HepG2 (cell line): ENCODE data around the gene C1orf115. TPM values are rescaled to one million over a fixed set of nuclear protein-coding genes. Genes with fewer than 3 reads are reported as not detected.

ENCODE experiments used
- ATAC-seq: fragments of 200-7000 bp; cut with Tn5 transposase; 3 replicates; pipeline ENCODE4 v1.9.1; 2020; ENCODE audit warnings: mild to moderate bottlenecking, moderate library complexity
- BruUV-seq: library from RNA; stranded (reverse); fragments of 400-500 nt; replicated peaks from 2 replicates; lab custom pipeline; 2021; lab: Mats Ljungman, UMichigan
- CTCF ChIA-PET: fragments of 300-600 bp; formaldehyde crosslinking; extraction: SDS; loops from one replicate; lab custom pipeline; 2021; ENCODE audit warnings: low total read pairs, inconsistent platforms, low intra/inter-chr PET ratio; lab: Yijun Ruan, JAX
- POLR2A ChIA-PET: fragments of 350-600 bp; sonication (Branson Sonifier 250); formaldehyde crosslinking; loops from one replicate; lab custom pipeline; 2020; ENCODE audit warnings: antibody characterized with exemption, inconsistent platforms; lab: Yijun Ruan, JAX
- DNase-seq: peaks from one replicate; pipeline ENCODE4 v3.0.0-alpha.2; 2015; ENCODE audit warnings: low spot score
- FAIRE-seq: peaks from 3 replicates; lab custom pipeline; 2011; peaks lifted over from hg19 to GRCh38; lab: Jason Lieb, UNC
- H2AFZ ChIP-seq: one replicate; pipeline ENCODE4 v1.6.1; 2011; ENCODE audit warnings: low read length, inconsistent platforms
- H3K27ac ChIP-seq: fragments of 300-600 bp; 3 replicates; pipeline ENCODE4 v1.8.0; 2011; ENCODE audit warnings: mixed run types, mild to moderate bottlenecking, mixed read lengths, low read length, inconsistent platforms; ENCODE audit not compliant: insufficient read depth; ENCODE audit errors: extremely low read length
- H3K27me3 ChIP-seq, 2 experiments: fragments of 200-600 bp in 1 of 2; 2 replicates in 1 of 2; 3 replicates in 1 of 2; pipeline versions ENCODE4 v1.6.0 to v1.8.0; 2011; ENCODE audit warnings: low read length in 2 of 2, mild to moderate bottlenecking in 2 of 2, moderate library complexity in 2 of 2, inconsistent platforms in 1 of 2; ENCODE audit not compliant: insufficient read depth in 2 of 2, control insufficient read depth in 1 of 2
- H3K36me3 ChIP-seq, 2 experiments: fragments of 200-600 bp in 1 of 2; replicated peaks in 1 of 2; 2 replicates in 1 of 2; 3 replicates in 1 of 2; pipeline versions ENCODE4 v1.5.1 to v1.8.0; 2011; ENCODE audit warnings: low read length in 2 of 2, inconsistent platforms in 1 of 2; ENCODE audit not compliant: insufficient read depth in 2 of 2, control insufficient read depth in 1 of 2
- H3K4me1 ChIP-seq: 2 replicates; pipeline ENCODE4 v1.5.1; 2012; ENCODE audit warnings: low read length, inconsistent platforms; ENCODE audit not compliant: insufficient read depth
- H3K4me2 ChIP-seq: 2 replicates; pipeline ENCODE4 v1.6.0; 2011; ENCODE audit warnings: low read depth, low read length, inconsistent platforms
- H3K4me3 ChIP-seq, 3 experiments: fragments of 200-600 bp in 1 of 3; sonication (generic), shearing (Covaris generic) in 1 of 3; replicated peaks in 1 of 3; 2 replicates each; pipeline ENCODE4 v1.5.1; 2011 to 2016; ENCODE audit warnings: low read length in 3 of 3, inconsistent platforms in 2 of 3, low read depth in 2 of 3, mild to moderate bottlenecking in 2 of 3, control low read depth in 1 of 3, mixed read lengths in 1 of 3; ENCODE audit not compliant: insufficient read depth in 1 of 3
- H3K79me2 ChIP-seq: one replicate; pipeline ENCODE4 v1.6.1; 2011; ENCODE audit warnings: low read length, inconsistent platforms; ENCODE audit not compliant: insufficient read depth
- H3K9ac ChIP-seq: 2 replicates; pipeline ENCODE4 v1.6.0; 2011; ENCODE audit warnings: mild to moderate bottlenecking, low read depth, low read length, inconsistent platforms; ENCODE audit not compliant: insufficient read depth
- H3K9me3 ChIP-seq: 2 replicates; pipeline ENCODE4 v1.5.1; 2012; ENCODE audit warnings: mild to moderate bottlenecking, low read length
- H4K20me1 ChIP-seq: 2 replicates; pipeline ENCODE4 v1.6.0; 2011; ENCODE audit warnings: inconsistent platforms, mild to moderate bottlenecking, low read length, moderate library complexity; ENCODE audit not compliant: insufficient read depth
- ATF7 ChIP-seq, 2 experiments: fragments of 450-650 bp in 1 of 2; sonication (generic) in 1 of 2; formaldehyde crosslinking in 1 of 2; IDR thresholded peaks; 2 replicates each; pipeline versions ENCODE4 v1.4.0 to v1.6.1; 2016 to 2020; ENCODE audit warnings: antibody characterized with exemption in 1 of 2, mild to moderate bottlenecking in 1 of 2, missing genetic modification reagents in 1 of 2
- CREB1 ChIP-seq, 2 experiments: fragments of 450-650 bp in 1 of 2; IDR thresholded peaks; 2 replicates each; pipeline ENCODE4 v1.6.1; 2016 to 2017; ENCODE audit warnings: control low read depth in 1 of 2, mild to moderate bottlenecking in 1 of 2, missing compliant biosample characterization in 1 of 2, missing genetic modification characterization in 1 of 2
- HOXA7 ChIP-seq: sonication (generic); formaldehyde crosslinking; IDR thresholded peaks from 2 replicates; pipeline ENCODE4 v1.8.1; 2022; ENCODE audit warnings: mild to moderate bottlenecking, missing genetic modification reagents, moderate library complexity
- KLF12 ChIP-seq: sonication (generic); formaldehyde crosslinking; IDR thresholded peaks from 2 replicates; pipeline ENCODE4 v1.4.0; 2020; ENCODE audit warnings: missing genetic modification reagents, borderline replicate concordance
- ZNF607 ChIP-seq: sonication (generic); formaldehyde crosslinking; IDR thresholded peaks from 2 replicates; pipeline ENCODE4 v1.5.1; 2020; ENCODE audit warnings: missing genetic modification reagents, mild to moderate bottlenecking, borderline replicate concordance
- ZNF776 ChIP-seq: sonication (generic); formaldehyde crosslinking; IDR thresholded peaks from 2 replicates; pipeline ENCODE4 v1.4.0; 2020; ENCODE audit warnings: mild to moderate bottlenecking, missing genetic modification reagents
- WGBS: methylation state at CpG from one replicate; pipeline ENCODE4 v1.1.6; 2017; ENCODE audit warnings: low lambda C conversion rate; 5-methylcytosine and 5-hydroxymethylcytosine counted together
- in situ Hi-C: cut with HindIII; loops from 2 replicates; pipeline ENCODE4 v1.10.0; 2017; ENCODE audit warnings: low pct_unique_long_range_greater_than_20kb; ENCODE audit not compliant: extremely low pct_ligation_motif_present
- intact Hi-C: fragments of 100-400 bp; cut with micrococcal nuclease; formaldehyde crosslinking; loops from one replicate; pipeline ENCODE4 v1.10.0; 2022; ENCODE audit not compliant: unreplicated experiment
- polyA plus RNA-seq, 8 experiments: library from polyadenylated mRNA; depleted of rRNA in 3 of 8; stranded (reverse) in 7 of 8; unstranded in 1 of 8; fragments of >200 nt; fragmentation: Illumina TruSeq in 4 of 8; extraction: Trizol in 4 of 8; gene quantifications; 2 replicates each; pipeline versions ENCODE4 v1.2.1 to v1.2.3, GENCODE V29; 2011 to 2016; ENCODE audit warnings: low read depth in 4 of 8, missing spikeins in 1 of 8, mixed read lengths in 1 of 8; ENCODE audit not compliant: insufficient read depth in 1 of 8
- total RNA-seq, 5 experiments: library from RNA; depleted of rRNA; stranded (reverse); fragments of >200 nt; fragmentation: Illumina TruSeq; extraction: Trizol; gene quantifications; 2 replicates each; pipeline ENCODE4 v1.2.3, GENCODE V29; 2016; ENCODE audit warnings: low read depth in 1 of 5
- TF ChIP-seq, protein P1 (sequence below): sonication (generic); formaldehyde crosslinking; conservative IDR thresholded peaks from 2 replicates; pipeline ENCODE4 v1.4.0; 2020; ENCODE audit warnings: missing genetic modification reagents

The C1orf115 gene
- total and polyA plus RNA-seq, 2 of the 13 experiments (the other 11 are each of a cell fraction or from before 2014, with no cell fraction given), result 25.2 to 85.9 TPM

DNA sequence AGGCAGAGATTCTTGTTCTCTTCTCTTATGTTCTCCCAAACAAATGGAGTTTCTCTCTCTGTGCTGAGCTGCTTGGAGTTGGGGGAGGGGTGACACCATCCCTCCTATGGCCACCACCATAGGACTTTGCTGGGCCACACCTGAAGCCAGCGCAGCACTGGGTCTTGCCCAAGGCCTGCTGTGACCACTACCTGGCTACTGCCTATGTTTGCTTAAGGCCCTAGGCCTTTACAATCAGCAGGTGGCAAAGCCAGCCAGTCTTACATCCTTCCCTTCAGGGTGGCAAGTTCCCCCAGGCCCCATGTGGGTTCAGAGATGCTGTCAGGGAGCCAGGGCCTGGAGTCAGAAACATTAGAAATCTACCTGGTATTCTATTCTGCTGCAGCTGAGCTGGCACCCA lies 51.7 kb downstream of the C1orf115 start:
- H3K4me3 ChIP-seq, result no peak overlapping the region

DNA sequence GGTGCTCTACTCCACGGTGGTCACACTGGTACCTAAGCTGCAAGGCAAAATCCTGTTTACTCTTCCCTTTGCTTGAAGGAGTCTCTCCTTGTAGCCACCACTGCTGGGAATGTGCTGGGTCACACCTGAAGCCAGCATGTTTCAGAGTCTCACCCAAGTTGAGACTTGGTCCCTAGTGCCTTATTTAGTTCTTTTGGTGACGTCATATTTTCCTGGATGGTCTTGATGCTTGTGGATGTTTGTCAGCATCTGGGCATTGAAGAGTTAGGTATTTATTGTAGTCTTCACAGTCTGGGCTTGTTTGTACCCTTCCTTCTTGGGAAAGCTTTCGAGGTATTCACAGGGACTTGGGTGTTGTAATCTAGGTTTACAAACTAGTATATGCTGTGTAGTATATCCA lies 52.4 kb downstream of the C1orf115 start:
- 38% methylated on average over 3 of the region's 3 CpGs for WGBS
- no peak overlapping the region for H3K27ac ChIP-seq
- no peaks in the 10 kb centered on the region for H3K36me3 ChIP-seq
- BruUV-seq, result no TSS peak
- TF ChIP-seq CREB1 (IDR thresholded peaks at IDR 0.05), result peak; percentile 96
- TF ChIP-seq CREB1 (CRISPR knock-in tag; IDR thresholded peaks at IDR 0.05), result no peak
- TF ChIP-seq ATF7 (IDR thresholded peaks at IDR 0.05), result peak; percentile 98
- no peak for TF ChIP-seq ATF7 (CRISPR knock-in tag; IDR thresholded peaks at IDR 0.05)
- TF ChIP-seq ZNF607 (CRISPR knock-in tag), result no peak
- no peak for TF ChIP-seq ZNF776 (CRISPR knock-in tag)
- no peak overlapping the region for H3K4me3 ChIP-seq
- H3K9ac ChIP-seq, result no peak overlapping the region
- CTCF ChIA-PET, result no interaction called here
- no peaks in the 10 kb centered on the region for H4K20me1 ChIP-seq
- H3K4me1 ChIP-seq, result peaks cover 14% of the 10 kb centered on the region
- peaks cover 0 to 16% of the 10 kb centered on the region in 2 experiments; a peak in 4 of 5 replicates for H3K27me3 ChIP-seq
- H2AFZ ChIP-seq, result no peak overlapping the region
- H3K9me3 ChIP-seq, result no peaks in the 10 kb centered on the region
- in situ Hi-C loops, result no loop called here
- intact Hi-C loops, result no loop called here
- ATAC-seq, result no peak
- no peak for DNase-seq
- FAIRE-seq, result no peak
- no peak overlapping the region for H3K4me2 ChIP-seq
- POLR2A ChIA-PET, result no interaction called here
- H3K79me2 ChIP-seq, result no peaks in the 10 kb centered on the region

More for the DNA sequence above, 51.7 kb downstream of the C1orf115 start:
- no peaks in the 10 kb centered on the region for H4K20me1 ChIP-seq
- H2AFZ ChIP-seq, result no peak overlapping the region
- H3K27ac ChIP-seq, result no peak overlapping the region
- H3K4me1 ChIP-seq, result peaks cover 7% of the 10 kb centered on the region
- H3K9me3 ChIP-seq, result no peaks in the 10 kb centered on the region
- DNase-seq (no peak), ATAC-seq (no peak), FAIRE-seq (no peak)
- H3K36me3 ChIP-seq, result no peaks in the 10 kb centered on the region
- H3K9ac ChIP-seq, result no peak overlapping the region
- H3K4me2 ChIP-seq, result no peak overlapping the region
- no peaks in the 10 kb centered on the region for H3K79me2 ChIP-seq
- WGBS, result 80% methylated on average over 1 of the region's 1 CpG
- intact Hi-C loops, result no loop called here
- ChIA-PET POLR2A (no interaction called here), CTCF (no interaction called here)
- H3K27me3 ChIP-seq, result peaks cover 0 to 9% of the 10 kb centered on the region in 2 experiments; a peak in 4 of 5 replicates
- TF ChIP-seq HOXA7 (CRISPR knock-in tag) (no peak), KLF12 (CRISPR knock-in tag) (no peak)
- TF ChIP-seq, protein P1, sequence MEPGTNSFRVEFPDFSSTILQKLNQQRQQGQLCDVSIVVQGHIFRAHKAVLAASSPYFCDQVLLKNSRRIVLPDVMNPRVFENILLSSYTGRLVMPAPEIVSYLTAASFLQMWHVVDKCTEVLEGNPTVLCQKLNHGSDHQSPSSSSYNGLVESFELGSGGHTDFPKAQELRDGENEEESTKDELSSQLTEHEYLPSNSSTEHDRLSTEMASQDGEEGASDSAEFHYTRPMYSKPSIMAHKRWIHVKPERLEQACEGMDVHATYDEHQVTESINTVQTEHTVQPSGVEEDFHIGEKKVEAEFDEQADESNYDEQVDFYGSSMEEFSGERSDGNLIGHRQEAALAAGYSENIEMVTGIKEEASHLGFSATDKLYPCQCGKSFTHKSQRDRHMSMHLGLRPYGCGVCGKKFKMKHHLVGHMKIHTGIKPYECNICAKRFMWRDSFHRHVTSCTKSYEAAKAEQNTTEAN (CRISPR knock-in tag), result no peak
- TF ChIP-seq, all 625 proteins: peak for 0
- no TSS peak for BruUV-seq
- in situ Hi-C loops, result no loop called here
